H1 (cell line): Measurements from ENCODE around the gene MPZL3. TPM values are rescaled to one million over a fixed set of nuclear protein-coding genes. Genes with fewer than 3 reads are reported as not detected.

Experiments used
- CHD2 ChIP-seq: IDR thresholded peaks from 2 replicates; pipeline ENCODE4 v1.6.1; 2012; ENCODE audit warnings: low read length, improper control_type of control experiment
- CHD7 ChIP-seq: fragments of 300-600 bp; sonication (generic); IDR thresholded peaks from 2 replicates; pipeline ENCODE4 v1.7.1; 2012; ENCODE audit warnings: low read length, moderate library complexity, mild to moderate bottlenecking, inconsistent platforms; ENCODE audit not compliant: insufficient replicate concordance
- CREB1 ChIP-seq: IDR thresholded peaks from 2 replicates; pipeline ENCODE4 v1.6.1; 2012; ENCODE audit warnings: inconsistent platforms
- JUND ChIP-seq: IDR thresholded peaks from 2 replicates; pipeline ENCODE4 v1.6.1; 2011; ENCODE audit warnings: mild to moderate bottlenecking, improper control_type of control experiment, low read length
- SAP30 ChIP-seq: fragments of 300-600 bp; sonication (generic); IDR thresholded peaks from 2 replicates; pipeline ENCODE4 v1.7.1; 2012; ENCODE audit warnings: low read length, moderate library complexity, mild to moderate bottlenecking, inconsistent platforms; ENCODE audit not compliant: insufficient read depth, insufficient replicate concordance
- SIRT6 ChIP-seq: IDR thresholded peaks from one replicate; pipeline ENCODE4 v1.7.1; 2012; ENCODE audit warnings: low read length, inconsistent platforms
- TEAD4 ChIP-seq: IDR thresholded peaks from 2 replicates; pipeline ENCODE4 v1.6.1; 2012; ENCODE audit warnings: low read depth, low read length, inconsistent platforms, mixed read lengths
- polyA plus RNA-seq, 7 experiments: library from polyadenylated mRNA; depleted of rRNA in 3 of 7; stranded (reverse) in 5 of 7; unstranded in 2 of 7; fragments of >200 nt in 5 of 7; fragments of 200-250 nt in 2 of 7; gene quantifications; 1 replicate in 5 of 7; 2 replicates in 1 of 7; 4 replicates in 1 of 7; pipeline versions ENCODE4 v1.2.1 to v1.2.3, GENCODE V29; 2011 to 2013; ENCODE audit warnings: missing spikeins in 2 of 7, mixed read lengths in 2 of 7
- total RNA-seq: library from RNA; stranded (reverse); fragmentation: NEBNext Ultra II Directional; extraction: Animal tissue kit (Norgen Biotek cat#: 25700); gene quantifications from 2 replicates; pipeline ENCODE4 v1.2.1, GENCODE V29; 2021

The MPZL3 gene
- total and polyA plus RNA-seq, 2 of the 8 experiments (the other 6 are each of a cell fraction or from before 2014, with no cell fraction given) = 1.1 to 3.9 TPM

DNA sequence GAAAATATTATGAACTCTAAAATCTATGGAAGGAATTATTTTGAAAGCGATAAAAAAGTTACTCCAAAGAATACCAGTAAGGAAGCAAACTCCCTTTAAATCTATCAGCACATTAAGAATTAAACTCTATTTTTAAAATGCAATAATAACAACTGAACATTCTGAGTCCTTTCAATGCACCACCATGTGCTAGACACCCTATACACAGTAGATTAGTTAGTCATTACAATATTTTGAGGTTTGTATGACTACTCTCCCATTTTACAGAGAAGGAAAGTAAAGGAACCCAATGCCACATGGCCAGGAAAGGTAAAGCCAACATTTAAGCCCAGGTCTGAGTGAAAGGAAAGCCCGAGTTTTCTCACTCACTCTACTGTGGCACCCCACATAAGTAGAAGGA, 45.1 kb downstream of the MPZL3 start (continued):
- no peak for TF ChIP-seq CHD7
- no peak for TF ChIP-seq SIRT6
- no peak for TF ChIP-seq SAP30
- no peak for TF ChIP-seq CHD2
- TF ChIP-seq JUND = no peak
- no peak for TF ChIP-seq TEAD4
- TF ChIP-seq CREB1 = no peak
- TF ChIP-seq, all 59 proteins: peak for 0
